Measurements from ENCODE around the gene TASP1. TPM values are rescaled to one million over a fixed set of nuclear protein-coding genes. Genes with fewer than 3 reads are reported as not detected.

Gene TASP1
- total and polyA plus RNA-seq, 2 donors (not counting 1 experiment from before 2014, with no cell fraction given), result 6.4 to 23.9 TPM

DNA sequence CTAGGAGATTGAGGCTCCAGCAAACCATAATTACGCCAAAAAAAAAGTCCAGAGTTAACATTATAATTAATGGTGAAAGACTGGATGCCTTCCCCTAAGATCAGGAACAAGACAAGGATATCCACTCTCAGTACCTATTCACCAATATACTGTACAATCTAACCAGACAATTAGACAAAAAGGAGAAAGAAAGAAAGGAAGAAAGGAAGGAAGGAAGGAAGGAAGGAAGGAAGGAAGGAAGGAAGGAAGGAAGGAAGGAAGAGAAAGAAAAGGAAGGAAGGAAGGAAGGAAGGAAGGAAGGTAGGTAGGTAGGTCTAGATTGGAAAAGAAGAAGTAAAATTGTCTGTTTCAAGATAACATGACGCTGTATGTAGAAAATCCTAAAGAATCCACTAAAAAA, 50.7 kb downstream of the TASP1 start:
- no peak overlapping the region for H3K4me3 ChIP-seq (ENCODE audit: control extremely low read depth in 1 of 5, extremely low read depth in 1 of 5, insufficient read depth in 1 of 5, low read depth in 2 of 5, low read length in 4 of 5)
- H3K9ac ChIP-seq (ENCODE audit: low read length), result no peak overlapping the region
- Mint-ChIP-seq H3K9me3 (ENCODE audit: insufficient read depth) (peaks cover 10% of the 10 kb centered on the region), H3K27ac (no peak overlapping the region), H3K27me3 (no peaks in the 10 kb centered on the region), H3K4me3 (no peak overlapping the region), H3K4me1 (peaks cover 7% of the 10 kb centered on the region)
- no peak overlapping the region for H3K4me2 ChIP-seq (replicated peaks; ENCODE audit: low read depth, low read length, poor library complexity, severe bottlenecking)
- peaks cover 2 to 3% of the 10 kb centered on the region in 2 experiments for H3K36me3 ChIP-seq (replicated peaks in 1 of 2; ENCODE audit: control extremely low read depth in 1 of 2, control insufficient read depth in 1 of 2, extremely low read depth in 1 of 2, insufficient read depth in 2 of 2, low read length in 1 of 2)
- H3K27ac ChIP-seq (ENCODE audit: low read length in 2 of 2), result no peak overlapping the region
- H3K79me2 ChIP-seq (ENCODE audit: control insufficient read depth, insufficient read depth, low read length), result peaks cover 6% of the 10 kb centered on the region
- ATAC-seq (ENCODE audit: low read depth), result no peak
- DNase-seq, result no peak
- no peak overlapping the region for H2AFZ ChIP-seq (ENCODE audit: insufficient read depth, low read depth, low read length, poor library complexity, severe bottlenecking)
- ChIA-PET CTCF (no interaction called here), POLR2A (no interaction called here)
- H3K27me3 ChIP-seq (replicated peaks in 1 of 4; ENCODE audit: control extremely low read depth in 1 of 4, control insufficient read depth in 3 of 4, insufficient read depth in 4 of 4, low read length in 3 of 4), result no peaks in the 10 kb centered on the region
- H3K4me1 ChIP-seq (ENCODE audit: control insufficient read depth in 2 of 2, insufficient read depth in 2 of 2, low read length in 2 of 2), result no peaks in the 10 kb centered on the region
- WGBS (ENCODE audit: insufficient coverage), result no CpG with 5 or more reads among the region's 2 CpGs
- H3K9me3 ChIP-seq (ENCODE audit: control extremely low read depth in 1 of 3, control insufficient read depth in 2 of 3, insufficient read depth in 1 of 3, low read length in 2 of 3), result peaks cover 0 to 9% (median 6%) of the 10 kb centered on the region in 3 donors
- intact Hi-C loops (cut with micrococcal nuclease), result no loop called here
- no peaks in the 10 kb centered on the region for H4K20me1 ChIP-seq (ENCODE audit: control insufficient read depth, insufficient read depth, low read length, poor library complexity, severe bottlenecking)
- TF ChIP-seq, protein P1, sequence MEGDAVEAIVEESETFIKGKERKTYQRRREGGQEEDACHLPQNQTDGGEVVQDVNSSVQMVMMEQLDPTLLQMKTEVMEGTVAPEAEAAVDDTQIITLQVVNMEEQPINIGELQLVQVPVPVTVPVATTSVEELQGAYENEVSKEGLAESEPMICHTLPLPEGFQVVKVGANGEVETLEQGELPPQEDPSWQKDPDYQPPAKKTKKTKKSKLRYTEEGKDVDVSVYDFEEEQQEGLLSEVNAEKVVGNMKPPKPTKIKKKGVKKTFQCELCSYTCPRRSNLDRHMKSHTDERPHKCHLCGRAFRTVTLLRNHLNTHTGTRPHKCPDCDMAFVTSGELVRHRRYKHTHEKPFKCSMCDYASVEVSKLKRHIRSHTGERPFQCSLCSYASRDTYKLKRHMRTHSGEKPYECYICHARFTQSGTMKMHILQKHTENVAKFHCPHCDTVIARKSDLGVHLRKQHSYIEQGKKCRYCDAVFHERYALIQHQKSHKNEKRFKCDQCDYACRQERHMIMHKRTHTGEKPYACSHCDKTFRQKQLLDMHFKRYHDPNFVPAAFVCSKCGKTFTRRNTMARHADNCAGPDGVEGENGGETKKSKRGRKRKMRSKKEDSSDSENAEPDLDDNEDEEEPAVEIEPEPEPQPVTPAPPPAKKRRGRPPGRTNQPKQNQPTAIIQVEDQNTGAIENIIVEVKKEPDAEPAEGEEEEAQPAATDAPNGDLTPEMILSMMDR (IDR thresholded peaks at IDR 0.05), result no peak
- no peak for TF ChIP-seq EZH2 (IDR thresholded peaks at IDR 0.05; ENCODE audit: borderline replicate concordance, insufficient read depth, low read depth, low read length, poor library complexity, severe bottlenecking)

DNA sequence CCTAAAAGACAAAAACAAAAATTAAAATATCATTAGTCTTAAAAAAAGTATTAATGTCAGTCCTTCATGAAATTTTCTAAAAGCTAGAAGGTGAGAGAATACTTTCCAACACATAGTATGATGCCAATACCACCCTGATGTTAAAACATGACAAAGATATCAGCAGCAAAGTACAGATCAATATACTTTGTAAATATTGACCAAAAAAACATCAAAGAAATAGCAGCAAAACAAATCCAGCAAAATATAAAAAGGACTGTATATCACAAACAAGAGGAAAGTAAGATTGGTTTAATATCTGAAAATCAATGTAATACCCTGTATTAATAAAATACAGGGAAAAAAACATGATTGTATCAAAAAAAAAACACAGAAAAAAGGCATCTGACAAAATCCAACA, 51.4 kb downstream of the TASP1 start:
- H3K9me3 Mint-ChIP-seq (ENCODE audit: insufficient read depth), result peaks cover 10% of the 10 kb centered on the region
- ATAC-seq (ENCODE audit: low read depth) (no peak), DNase-seq (no peak)
- Histone ChIP-seq H3K4me1 (ENCODE audit: control insufficient read depth in 2 of 2, insufficient read depth in 2 of 2, low read length in 2 of 2) (no peaks in the 10 kb centered on the region), H4K20me1 (ENCODE audit: control insufficient read depth, insufficient read depth, low read length, poor library complexity, severe bottlenecking) (no peaks in the 10 kb centered on the region), H3K79me2 (ENCODE audit: control insufficient read depth, insufficient read depth, low read length) (peaks cover 6% of the 10 kb centered on the region), H2AFZ (ENCODE audit: insufficient read depth, low read depth, low read length, poor library complexity, severe bottlenecking) (no peak overlapping the region), H3K4me3 (ENCODE audit: control extremely low read depth in 1 of 5, extremely low read depth in 1 of 5, insufficient read depth in 1 of 5, low read depth in 2 of 5, low read length in 4 of 5) (no peak overlapping the region), H3K9me3 (ENCODE audit: control extremely low read depth in 1 of 3, control insufficient read depth in 2 of 3, insufficient read depth in 1 of 3, low read length in 2 of 3) (peaks cover 0 to 9% (median 6%) of the 10 kb centered on the region in 3 donors), H3K36me3 (replicated peaks in 1 of 2; ENCODE audit: control extremely low read depth in 1 of 2, control insufficient read depth in 1 of 2, extremely low read depth in 1 of 2, insufficient read depth in 2 of 2, low read length in 1 of 2) (peaks cover 3% of the 10 kb centered on the region in 2 experiments), H3K27ac (ENCODE audit: low read length in 2 of 2) (no peak overlapping the region), H3K9ac (ENCODE audit: low read length) (no peak overlapping the region), H3K4me2 (replicated peaks; ENCODE audit: low read depth, low read length, poor library complexity, severe bottlenecking) (no peak overlapping the region), H3K27me3 (replicated peaks in 1 of 4; ENCODE audit: control extremely low read depth in 1 of 4, control insufficient read depth in 3 of 4, insufficient read depth in 4 of 4, low read length in 3 of 4) (no peaks in the 10 kb centered on the region)
- peaks cover 4% of the 10 kb centered on the region for H3K4me1 Mint-ChIP-seq
- H3K27ac Mint-ChIP-seq, result no peak overlapping the region
- intact Hi-C loops (cut with micrococcal nuclease), result no loop called here
- H3K27me3 Mint-ChIP-seq, result no peaks in the 10 kb centered on the region
- ChIA-PET CTCF (no interaction called here), POLR2A (no interaction called here)
- TF ChIP-seq EZH2 (IDR thresholded peaks at IDR 0.05; ENCODE audit: borderline replicate concordance, insufficient read depth, low read depth, low read length, poor library complexity, severe bottlenecking), result no peak
- TF ChIP-seq, protein P1 (IDR thresholded peaks at IDR 0.05), result no peak
- H3K4me3 Mint-ChIP-seq, result no peak overlapping the region

Measured in B cell (primary cell).